Activated CD4-positive, alpha-beta memory T cell treated with anti-CD3 and anti-CD28 coated beads for 36 hours (primary cell): ENCODE measurements around the gene KCNAB2. TPM values are rescaled to one million over a fixed set of nuclear protein-coding genes. Genes with fewer than 3 reads are reported as not detected.

Experiments
- CTCF ChIA-PET: fragments of 350-600 bp; sonication (Branson Sonifier 250); formaldehyde crosslinking; loops from one replicate; lab custom pipeline; 2021; ENCODE audit warnings: antibody characterized with exemption, inconsistent platforms; lab: Charles Lee
- POLR2A ChIA-PET: fragments of 350-600 bp; sonication (Branson Sonifier 250); formaldehyde crosslinking; loops from one replicate; lab custom pipeline; 2021; ENCODE audit warnings: antibody characterized with exemption; lab: Charles Lee
- DNase-seq: peaks from one replicate; pipeline ENCODE4 v3.0.0-alpha.2; 2020
- H3K27ac Mint-ChIP-seq: one replicate; pipeline ENCODE4 v1.8.0; 2021; ENCODE audit warnings: mixed read lengths
- H3K27me3 Mint-ChIP-seq: one replicate; pipeline ENCODE4 v1.8.0; 2021; ENCODE audit warnings: mixed read lengths
- H3K36me3 Mint-ChIP-seq: one replicate; pipeline ENCODE4 v1.8.0; 2021; ENCODE audit warnings: mixed read lengths
- H3K4me1 Mint-ChIP-seq: one replicate; pipeline ENCODE4 v1.8.0; 2021; ENCODE audit warnings: low read depth, mixed read lengths
- H3K4me3 Mint-ChIP-seq: one replicate; pipeline ENCODE4 v1.8.0; 2021; ENCODE audit warnings: mild to moderate bottlenecking, mixed read lengths
- H3K9me3 Mint-ChIP-seq: one replicate; pipeline ENCODE4 v1.8.0; 2021; ENCODE audit warnings: mixed read lengths
- intact Hi-C: fragments of 100-400 bp; cut with micrococcal nuclease; formaldehyde crosslinking; loops from one replicate; pipeline ENCODE4 v1.15.1; 2023
- total RNA-seq, 2 experiments: library from RNA; stranded (reverse); gene quantifications; one replicate each; pipeline ENCODE4 v1.2.3, GENCODE V29; 2021

The KCNAB2 gene
- 100 to 1,000 TPM; 196 to 202 TPM for total RNA-seq

DNA sequence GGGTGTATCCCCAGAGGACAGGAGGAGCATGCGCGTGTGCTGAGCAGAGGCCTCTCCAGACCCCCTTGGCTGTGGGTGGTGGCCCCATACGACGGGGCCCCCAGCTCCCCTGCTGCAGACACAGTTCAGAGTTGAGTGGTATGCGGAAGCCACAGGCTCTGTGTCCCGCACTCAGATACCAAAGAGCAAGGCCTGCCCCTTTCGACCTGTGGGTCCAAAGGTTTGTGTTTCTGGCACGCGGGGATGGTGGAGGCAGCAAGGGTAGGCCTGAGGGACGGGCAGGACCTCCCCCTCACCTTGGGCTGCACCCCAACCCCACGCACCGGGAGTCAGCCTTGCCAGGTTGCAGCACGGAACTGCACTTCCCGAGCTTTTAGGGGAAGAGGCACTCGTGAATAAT, at the start of gene KCNAB2:
Gene KCNAB2 (plus strand): TSS at position 328 of the 400 bp plus-strand sequence. CDS start 5,649 bp downstream, outside the sequence.
- no peak for DNase-seq
- intact Hi-C loops: no loop called here
- peaks cover 5% of the 10 kb centered on the region for H3K4me1 Mint-ChIP-seq
- CTCF ChIA-PET: no interaction called here
- H3K9me3 Mint-ChIP-seq: no peaks in the 10 kb centered on the region
- H3K4me3 Mint-ChIP-seq: no peak within 1 kb of the TSS
- peaks cover 22% of the 10 kb centered on the region for H3K36me3 Mint-ChIP-seq
- H3K27ac Mint-ChIP-seq: no peak within 1 kb of the TSS
- H3K27me3 Mint-ChIP-seq: no peaks in the 10 kb centered on the region
- POLR2A ChIA-PET: no interaction called here

DNA sequence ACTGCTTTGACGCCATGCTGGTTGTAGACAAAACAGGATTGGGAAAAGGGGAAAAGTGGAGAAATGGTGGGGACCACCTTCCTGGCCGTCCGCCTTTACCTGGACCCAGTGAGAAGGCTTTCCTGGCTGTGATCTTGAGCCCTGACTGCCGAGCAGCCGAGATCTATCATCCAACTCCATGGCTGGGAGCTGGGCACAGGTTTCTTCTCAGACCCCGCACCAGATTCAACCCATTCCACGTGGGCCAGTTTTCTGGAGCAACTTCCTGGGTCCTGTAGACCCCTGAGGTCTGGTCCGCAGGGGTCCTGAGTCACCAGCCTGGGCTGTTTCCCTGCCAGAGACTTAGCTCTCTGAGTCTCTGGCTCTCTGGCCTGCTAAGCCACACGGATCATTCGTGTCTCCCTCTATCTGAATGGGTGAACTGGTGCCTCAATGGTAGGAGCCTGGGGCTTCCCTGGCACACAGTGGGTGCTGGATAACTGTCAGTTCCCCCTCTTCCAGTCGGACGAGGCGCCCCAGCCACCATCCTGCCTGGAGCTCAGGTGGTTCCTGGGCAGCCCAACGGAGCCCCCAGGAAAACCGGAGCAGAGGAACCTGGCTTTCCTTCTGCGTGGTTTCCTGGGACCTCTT, 48.9 kb upstream of the KCNAB2 start:
- no peaks in the 10 kb centered on the region for H3K27me3 Mint-ChIP-seq
- H3K4me3 Mint-ChIP-seq: no peak overlapping the region
- H3K9me3 Mint-ChIP-seq: no peaks in the 10 kb centered on the region
- DNase-seq: no peak
- intact Hi-C loops: loop anchor here (10.0 kb wide), 1 partner anchor 788 kb away; the partner anchor contains the start of gene CAMTA1
- H3K36me3 Mint-ChIP-seq: peaks cover 4% of the 10 kb centered on the region
- no peak overlapping the region for H3K27ac Mint-ChIP-seq
- ChIA-PET CTCF (interaction anchor here (0.6 to 1.3 kb wide), 2 partner anchors 22 to 38 kb away, joined by 3 to 5 read pairs; no protein-coding TSS in a partner anchor), POLR2A (no interaction called here)
- peaks cover 17% of the 10 kb centered on the region for H3K4me1 Mint-ChIP-seq

DNA sequence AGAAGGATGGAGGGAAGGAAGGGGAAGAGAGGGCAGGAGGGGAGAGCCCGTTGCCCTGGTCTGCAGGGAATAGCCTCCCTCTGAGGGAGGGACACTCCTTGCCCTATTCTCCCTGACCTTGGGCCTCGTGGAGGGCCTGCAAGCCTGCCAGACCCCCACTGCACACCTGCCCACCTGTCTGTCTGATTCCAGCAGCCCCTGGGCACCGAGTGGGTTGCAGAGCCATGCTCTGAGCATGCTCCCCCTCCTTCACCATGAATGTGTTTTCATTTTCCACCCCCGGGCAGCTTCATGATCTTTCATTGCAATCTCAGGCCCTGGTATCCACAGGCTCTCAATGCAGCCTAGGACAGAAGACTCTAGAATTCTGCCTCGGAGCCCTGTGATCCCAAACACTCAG, 48.4 kb upstream of the KCNAB2 start:
- POLR2A ChIA-PET: no interaction called here
- Mint-ChIP-seq H3K4me3 (no peak overlapping the region), H3K27me3 (no peaks in the 10 kb centered on the region), H3K4me1 (peaks cover 17% of the 10 kb centered on the region), H3K27ac (no peak overlapping the region), H3K36me3 (peaks cover 4% of the 10 kb centered on the region), H3K9me3 (no peaks in the 10 kb centered on the region)
- CTCF ChIA-PET: interaction anchor here (0.6 to 1.3 kb wide), 2 partner anchors 22 to 37 kb away, joined by 3 to 5 read pairs; no protein-coding TSS in a partner anchor
- intact Hi-C loops: loop anchor here (10.0 kb wide), 1 partner anchor 787 kb away; the partner anchor contains the start of gene CAMTA1
- no peak for DNase-seq

DNA sequence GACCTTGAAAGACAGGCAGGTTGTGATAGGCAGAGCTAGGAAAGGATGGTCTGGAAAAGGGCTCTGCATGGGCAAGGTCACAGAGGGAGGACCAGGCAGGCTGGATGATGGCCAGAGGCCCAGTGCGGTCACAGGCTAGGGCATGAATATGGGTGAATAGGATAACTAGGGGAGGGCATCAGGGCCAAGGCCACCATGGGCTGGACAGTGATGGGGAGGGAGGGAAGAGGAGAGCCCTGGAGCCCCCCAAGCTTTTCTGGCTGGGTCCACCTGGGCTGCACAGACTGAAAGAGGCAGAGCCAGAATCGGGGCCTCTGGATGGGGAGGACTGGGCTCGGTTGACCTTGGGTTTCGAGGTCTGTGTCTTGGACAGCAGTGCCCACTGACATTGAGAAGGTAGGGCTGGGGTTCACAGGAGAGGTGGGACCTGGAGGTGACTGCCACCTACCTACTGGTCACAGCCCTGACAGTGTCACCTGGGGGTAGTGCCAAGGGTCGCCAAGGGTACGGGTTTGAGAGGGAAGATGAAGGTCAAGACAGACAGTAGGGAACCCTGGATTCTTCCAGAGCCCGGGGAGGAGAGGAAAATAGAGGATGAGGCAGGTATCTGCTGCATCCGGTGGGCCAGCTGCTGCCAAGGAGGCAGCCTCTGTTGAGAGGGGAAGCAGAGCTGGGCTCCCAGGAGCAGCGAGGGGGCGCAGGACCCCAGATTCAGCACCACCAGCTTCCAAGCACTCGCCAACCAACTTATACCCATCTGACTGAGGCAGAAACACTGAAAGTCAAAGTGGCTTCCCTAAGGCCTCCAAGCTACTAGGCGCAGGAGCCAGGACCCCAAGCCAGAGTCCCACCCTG, 47.4 kb upstream of the KCNAB2 start:
- H3K9me3 Mint-ChIP-seq: no peaks in the 10 kb centered on the region
- no peak overlapping the region for H3K4me3 Mint-ChIP-seq
- DNase-seq: no peak
- no peaks in the 10 kb centered on the region for H3K27me3 Mint-ChIP-seq
- H3K4me1 Mint-ChIP-seq: peaks cover 17% of the 10 kb centered on the region
- ChIA-PET POLR2A (interaction anchor here (0.5 kb wide), 1 partner anchor 29 kb away, joined by 4 read pairs; no protein-coding TSS in a partner anchor), CTCF (no interaction called here)
- intact Hi-C loops: loop anchor here (10.0 kb wide), 1 partner anchor 787 kb away; the partner anchor contains the start of gene CAMTA1
- no peak overlapping the region for H3K27ac Mint-ChIP-seq
- peaks cover 3% of the 10 kb centered on the region for H3K36me3 Mint-ChIP-seq

DNA sequence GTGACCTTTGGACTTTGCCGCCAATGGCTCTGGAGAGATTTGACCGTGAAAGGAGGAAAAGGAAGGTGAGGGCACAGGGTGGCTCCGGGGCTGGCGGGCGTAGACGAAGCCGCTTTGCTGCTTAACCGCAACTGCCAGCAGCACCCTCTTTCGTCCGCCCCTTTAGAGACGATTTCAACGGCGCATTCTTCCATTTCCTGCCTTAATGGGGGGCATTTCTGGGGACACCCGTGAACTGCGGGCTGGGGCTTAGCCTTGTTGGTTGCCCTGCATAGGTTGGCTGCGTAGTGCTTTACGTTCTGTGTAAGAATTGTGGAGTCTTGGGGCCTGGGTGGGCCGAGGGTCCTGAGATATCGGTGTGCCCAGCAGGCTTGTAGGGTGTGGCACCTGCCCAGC, 46.8 kb upstream of the KCNAB2 start:
- no peak for DNase-seq
- Mint-ChIP-seq H3K4me1 (peaks cover 15% of the 10 kb centered on the region), H3K9me3 (no peaks in the 10 kb centered on the region), H3K27me3 (no peaks in the 10 kb centered on the region), H3K36me3 (peaks cover 3% of the 10 kb centered on the region), H3K27ac (no peak overlapping the region), H3K4me3 (no peak overlapping the region)
- intact Hi-C loops: loop anchor here (10.0 kb wide), 1 partner anchor 786 kb away; the partner anchor contains the start of gene CAMTA1
- ChIA-PET POLR2A (no interaction called here), CTCF (no interaction called here)

GRCh38 chr1:5999711-6000443, 45.8 kb upstream of the KCNAB2 start:
- Mint-ChIP-seq H3K27me3 (no peaks in the 10 kb centered on the region), H3K4me1 (peaks cover 6% of the 10 kb centered on the region), H3K27ac (no peak overlapping the region), H3K9me3 (no peaks in the 10 kb centered on the region), H3K4me3 (no peak overlapping the region), H3K36me3 (no peaks in the 10 kb centered on the region)
- no peak for DNase-seq
- ChIA-PET POLR2A (no interaction called here), CTCF (no interaction called here)
- intact Hi-C loops: loop anchor here (10.0 kb wide), 1 partner anchor 785 kb away; the partner anchor contains the start of gene CAMTA1

- POLR2A ChIA-PET: no interaction called here
- H3K4me3 Mint-ChIP-seq: no peak overlapping the region
- no peaks in the 10 kb centered on the region for H3K9me3 Mint-ChIP-seq
- peaks cover 3% of the 10 kb centered on the region for H3K4me1 Mint-ChIP-seq
- no peaks in the 10 kb centered on the region for H3K27me3 Mint-ChIP-seq
- H3K36me3 Mint-ChIP-seq: no peaks in the 10 kb centered on the region
- no peak for DNase-seq
- intact Hi-C loops: no loop called here
- CTCF ChIA-PET: no interaction called here
- no peak overlapping the region for H3K27ac Mint-ChIP-seq
These were observed 45.0 kb upstream of the KCNAB2 start for GRCh38 chr1:6000444-6001288.

- H3K9me3 Mint-ChIP-seq: no peaks in the 10 kb centered on the region
- H3K36me3 Mint-ChIP-seq: no peaks in the 10 kb centered on the region
- ChIA-PET POLR2A (no interaction called here), CTCF (interaction anchor here (1.2 kb wide), 1 partner anchor 8 kb away, joined by 3 read pairs; no protein-coding TSS in a partner anchor)
- H3K4me3 Mint-ChIP-seq: no peak overlapping the region
- DNase-seq: no peak
- H3K27ac Mint-ChIP-seq: no peak overlapping the region
- intact Hi-C loops: no loop called here
- H3K27me3 Mint-ChIP-seq: no peaks in the 10 kb centered on the region
- H3K4me1 Mint-ChIP-seq: peaks cover 6% of the 10 kb centered on the region
These were observed 43.6 kb upstream of the KCNAB2 start for GRCh38 chr1:6001992-6002576.

GRCh38 chr1:6002714-6003501, 42.8 kb upstream of the KCNAB2 start:
- no peaks in the 10 kb centered on the region for H3K9me3 Mint-ChIP-seq
- H3K4me3 Mint-ChIP-seq: no peak overlapping the region
- H3K36me3 Mint-ChIP-seq: no peaks in the 10 kb centered on the region
- CTCF ChIA-PET: interaction anchor here (1.2 kb wide), 1 partner anchor 9 kb away, joined by 3 read pairs; no protein-coding TSS in a partner anchor
- H3K27me3 Mint-ChIP-seq: no peaks in the 10 kb centered on the region
- H3K4me1 Mint-ChIP-seq: peaks cover 8% of the 10 kb centered on the region
- POLR2A ChIA-PET: no interaction called here
- intact Hi-C loops: no loop called here
- DNase-seq: no peak
- no peak overlapping the region for H3K27ac Mint-ChIP-seq

DNA sequence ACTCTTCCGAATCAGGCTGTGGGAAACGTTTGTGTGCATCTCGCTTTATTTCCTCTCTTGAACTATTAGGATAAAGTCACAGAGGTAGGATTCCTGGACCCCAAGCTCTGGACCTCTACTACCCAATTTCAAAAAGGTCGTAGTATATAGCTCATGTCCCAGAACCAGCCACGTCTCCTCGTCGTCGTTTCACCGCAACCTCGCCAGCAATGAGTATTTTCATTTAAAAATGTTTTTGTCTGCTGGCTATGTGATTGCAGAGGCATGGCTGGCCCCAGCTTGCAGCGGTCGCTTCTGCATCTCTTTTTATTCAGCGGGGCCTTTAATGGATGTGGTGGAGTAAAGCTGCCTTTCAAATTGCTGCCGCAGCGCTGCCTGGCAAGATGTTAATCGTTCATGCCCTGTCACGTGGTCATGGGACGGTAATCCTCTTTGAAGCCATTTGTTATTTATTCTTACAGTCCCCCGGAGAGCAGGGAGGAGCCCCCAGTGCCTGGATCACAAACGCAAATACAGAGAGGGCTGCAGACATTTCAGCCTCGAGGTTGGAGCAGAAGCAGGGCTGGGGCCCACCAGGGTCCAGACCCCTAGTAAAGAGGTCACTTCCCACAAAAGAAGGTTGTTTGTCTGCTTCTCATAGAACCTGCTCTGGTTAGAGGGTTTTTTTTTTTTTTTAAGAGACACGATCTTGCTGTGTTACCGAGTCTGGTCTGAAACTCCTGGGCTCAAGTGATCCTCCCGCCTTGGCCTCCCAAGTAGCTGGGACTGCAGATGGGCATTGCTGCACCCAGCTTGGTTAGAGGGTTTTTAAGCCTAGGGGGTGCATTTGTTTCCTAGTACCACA, 41.9 kb upstream of the KCNAB2 start:
- Mint-ChIP-seq H3K4me3 (no peak overlapping the region), H3K4me1 (peaks cover 8% of the 10 kb centered on the region), H3K9me3 (no peaks in the 10 kb centered on the region), H3K27me3 (no peaks in the 10 kb centered on the region), H3K27ac (no peak overlapping the region), H3K36me3 (no peaks in the 10 kb centered on the region)
- no peak for DNase-seq
- ChIA-PET CTCF (interaction anchor here (0.6 kb wide), 1 partner anchor 441 kb away, joined by 3 read pairs; no protein-coding TSS in a partner anchor), POLR2A (no interaction called here)
- intact Hi-C loops: no loop called here
